Measurements from ENCODE around the gene S1PR5. TPM values are rescaled to one million over a fixed set of nuclear protein-coding genes. Genes with fewer than 3 reads are reported as not detected.

Gene S1PR5
- polyA plus RNA-seq, 3 donors: 0.18 to 0.46 TPM; not detected in 1

GRCh38 chr19:10497371-10497770 lies 19.9 kb downstream of the S1PR5 start:
- H3K36me3 ChIP-seq (replicated peaks in 1 of 2; ENCODE audit: control insufficient read depth in 1 of 2, insufficient read depth in 2 of 2, low read length in 2 of 2): peaks cover 45 to 66% of the 10 kb centered on the region in 2 donors
- H3K4me1 ChIP-seq (ENCODE audit: control insufficient read depth in 1 of 2, insufficient read depth in 2 of 2, low read length in 2 of 2): peaks cover 6 to 19% of the 10 kb centered on the region in 2 donors
- H3K4me3 ChIP-seq (replicated peaks in 1 of 3; ENCODE audit: low read depth in 2 of 3, low read length in 3 of 3): no peak overlapping the region
- peak overlapping the region in 1 of 2 donors; percentile 18 for H3K27ac ChIP-seq (ENCODE audit: low read depth in 1 of 2, low read length in 2 of 2)
- Mint-ChIP-seq H3K27ac (peak overlapping the region in 3 of 7 donors; percentile 38 to 70 (median 40)), H3K36me3 (peaks cover 39 to 67% of the 10 kb centered on the region in 2 donors), H3K27me3 (ENCODE audit: low read depth in 3 of 3) (peaks cover 0 to 4% (median 2%) of the 10 kb centered on the region in 3 donors), H3K4me3 (no peak overlapping the region), H3K4me1 (peaks cover 24% of the 10 kb centered on the region), H3K9me3 (no peaks in the 10 kb centered on the region)
- no peak overlapping the region for H3K9ac ChIP-seq (ENCODE audit: insufficient read depth, low read length, poor library complexity, severe bottlenecking)
- DNase-seq: no peak
- no peaks in the 10 kb centered on the region for H3K27me3 ChIP-seq (ENCODE audit: control insufficient read depth in 2 of 2, insufficient read depth in 2 of 2, low read length in 2 of 2)
- peaks cover 31% of the 10 kb centered on the region for H4K20me1 ChIP-seq (ENCODE audit: insufficient read depth, low read length)
- no peaks in the 10 kb centered on the region for H3K9me3 ChIP-seq (replicated peaks in 1 of 2; ENCODE audit: control insufficient read depth in 1 of 2, insufficient read depth in 1 of 2, low read length in 2 of 2)
- intact Hi-C loops (cut with micrococcal nuclease): no loop called here
- peaks cover 87% of the 10 kb centered on the region for H3K79me2 ChIP-seq (ENCODE audit: insufficient read depth, low read length)
- H3K4me2 ChIP-seq (replicated peaks; ENCODE audit: extremely low read depth, low read length, poor library complexity, severe bottlenecking): no peak overlapping the region
- H2AFZ ChIP-seq (ENCODE audit: insufficient read depth, low read depth, low read length, poor library complexity, severe bottlenecking): no peak overlapping the region
- 100% methylated on average over 2 of the region's 4 CpGs for WGBS (ENCODE audit: insufficient coverage)
- no peak for TF ChIP-seq CTCF (IDR thresholded peaks at IDR 0.05)

- Histone ChIP-seq H3K79me2 (ENCODE audit: insufficient read depth, low read length) (peaks cover 63% of the 10 kb centered on the region), H3K4me3 (replicated peaks in 1 of 3; ENCODE audit: low read depth in 2 of 3, low read length in 3 of 3) (no peak overlapping the region), H3K4me1 (ENCODE audit: control insufficient read depth in 1 of 2, insufficient read depth in 2 of 2, low read length in 2 of 2) (no peaks in the 10 kb centered on the region), H3K4me2 (replicated peaks; ENCODE audit: extremely low read depth, low read length, poor library complexity, severe bottlenecking) (no peak overlapping the region), H3K27ac (ENCODE audit: low read depth in 1 of 2, low read length in 2 of 2) (no peak overlapping the region), H3K9me3 (replicated peaks in 1 of 2; ENCODE audit: control insufficient read depth in 1 of 2, insufficient read depth in 1 of 2, low read length in 2 of 2) (no peaks in the 10 kb centered on the region), H4K20me1 (ENCODE audit: insufficient read depth, low read length) (peaks cover 38% of the 10 kb centered on the region), H2AFZ (ENCODE audit: insufficient read depth, low read depth, low read length, poor library complexity, severe bottlenecking) (no peak overlapping the region), H3K27me3 (ENCODE audit: control insufficient read depth in 2 of 2, insufficient read depth in 2 of 2, low read length in 2 of 2) (no peaks in the 10 kb centered on the region), H3K9ac (ENCODE audit: insufficient read depth, low read length, poor library complexity, severe bottlenecking) (no peak overlapping the region), H3K36me3 (replicated peaks in 1 of 2; ENCODE audit: control insufficient read depth in 1 of 2, insufficient read depth in 2 of 2, low read length in 2 of 2) (peaks cover 59 to 77% of the 10 kb centered on the region in 2 donors)
- DNase-seq: no peak
- H3K27me3 Mint-ChIP-seq (ENCODE audit: low read depth in 3 of 3): no peaks in the 10 kb centered on the region
- WGBS (ENCODE audit: insufficient coverage): 98% methylated on average over 37 of the region's 43 CpGs
- H3K9me3 Mint-ChIP-seq: no peaks in the 10 kb centered on the region
- H3K4me1 Mint-ChIP-seq: no peaks in the 10 kb centered on the region
- peaks cover 50 to 85% of the 10 kb centered on the region in 2 donors for H3K36me3 Mint-ChIP-seq
- no peak for TF ChIP-seq CTCF (IDR thresholded peaks at IDR 0.05)
- H3K27ac Mint-ChIP-seq: peak overlapping the region in 2 of 7 donors; percentile 38 to 60
- H3K4me3 Mint-ChIP-seq: no peak overlapping the region
- intact Hi-C loops (cut with micrococcal nuclease): no loop called here
These were observed 25.7 kb downstream of the S1PR5 start for GRCh38 chr19:10491472-10492047.

All from CD14-positive monocyte (primary cell).